ENCODE measurements around the gene DPP10. TPM values are rescaled to one million over a fixed set of nuclear protein-coding genes. Genes with fewer than 3 reads are reported as not detected.

The DPP10 gene
- total RNA-seq, 1 experiment from 2014 or later, result not detected

GRCh38 chr2:115327061-115327460 lies 884.6 kb downstream of the DPP10 start:
- ATAC-seq (no peak), DNase-seq (ENCODE audit: low read depth, low spot score) (no peak)
- Histone ChIP-seq H3K4me1 (ENCODE audit: control insufficient read depth, insufficient read depth, low read length) (no peaks in the 10 kb centered on the region), H3K27me3 (ENCODE audit: control insufficient read depth, insufficient read depth, low read length) (no peaks in the 10 kb centered on the region), H3K4me3 (ENCODE audit: low read depth in 2 of 2, low read length in 2 of 2) (no peak overlapping the region), H3K27ac (ENCODE audit: low read length) (no peak overlapping the region), H3K9me3 (ENCODE audit: control insufficient read depth, insufficient read depth, low read depth, low read length) (no peaks in the 10 kb centered on the region), H3K36me3 (ENCODE audit: control insufficient read depth, insufficient read depth, low read length) (no peaks in the 10 kb centered on the region)
- TF ChIP-seq REST (IDR thresholded peaks at IDR 0.05; ENCODE audit: insufficient read depth in 1 of 2, low read depth in 2 of 2, low read length in 1 of 2) (no peak), POLR2AphosphoS5 (IDR thresholded peaks at IDR 0.05; ENCODE audit: low read depth, low read length) (no peak), SIN3A (IDR thresholded peaks at IDR 0.05; ENCODE audit: borderline replicate concordance, insufficient read depth, low read depth, low read length) (no peak), TCF7L2 (IDR thresholded peaks at IDR 0.05; ENCODE audit: low read depth, low read length) (no peak), CTCF (IDR thresholded peaks at IDR 0.05) (no peak)
- intact Hi-C loops (cut with micrococcal nuclease; ENCODE audit: unreplicated experiment) (no loop called here), in situ Hi-C loops (cut with HindIII; ENCODE audit: low pct_unique_long_range_greater_than_20kb, low sequenced_read_pairs) (no loop called here)
- ChIA-PET POLR2A (no interaction called here), CTCF (no interaction called here)
- no TSS peak for BruUV-seq (replicated peaks)

GRCh38 chr2:115359550-115359949 lies 917.1 kb downstream of the DPP10 start:
- ChIA-PET POLR2A (no interaction called here), CTCF (no interaction called here)
- H3K4me3 ChIP-seq (ENCODE audit: low read depth in 2 of 2, low read length in 2 of 2), result no peak overlapping the region
- no peaks in the 10 kb centered on the region for H3K9me3 ChIP-seq (ENCODE audit: control insufficient read depth, insufficient read depth, low read depth, low read length)
- BruUV-seq (replicated peaks), result no TSS peak
- no peak overlapping the region for H3K27ac ChIP-seq (ENCODE audit: low read length)
- in situ Hi-C loops (cut with HindIII; ENCODE audit: low pct_unique_long_range_greater_than_20kb, low sequenced_read_pairs), result no loop called here
- H3K27me3 ChIP-seq (ENCODE audit: control insufficient read depth, insufficient read depth, low read length), result no peaks in the 10 kb centered on the region
- no peak for ATAC-seq
- DNase-seq (ENCODE audit: low read depth, low spot score), result no peak
- no peaks in the 10 kb centered on the region for H3K4me1 ChIP-seq (ENCODE audit: control insufficient read depth, insufficient read depth, low read length)
- H3K36me3 ChIP-seq (ENCODE audit: control insufficient read depth, insufficient read depth, low read length), result no peaks in the 10 kb centered on the region
- intact Hi-C loops (cut with micrococcal nuclease; ENCODE audit: unreplicated experiment), result no loop called here
- no peak for TF ChIP-seq SIN3A (IDR thresholded peaks at IDR 0.05; ENCODE audit: borderline replicate concordance, insufficient read depth, low read depth, low read length)
- no peak for TF ChIP-seq CTCF (IDR thresholded peaks at IDR 0.05)
- no peak for TF ChIP-seq POLR2AphosphoS5 (IDR thresholded peaks at IDR 0.05; ENCODE audit: low read depth, low read length)
- TF ChIP-seq REST (IDR thresholded peaks at IDR 0.05; ENCODE audit: insufficient read depth in 1 of 2, low read depth in 2 of 2, low read length in 1 of 2), result no peak
- TF ChIP-seq TCF7L2 (IDR thresholded peaks at IDR 0.05; ENCODE audit: low read depth, low read length), result no peak
